ENCODE results near the gene ADAMTS16. TPM values are rescaled to one million over a fixed set of nuclear protein-coding genes. Genes with fewer than 3 reads are reported as not detected.

ADAMTS16 gene
- total and polyA plus RNA-seq, 9 of the 15 experiments (the other 6 are each of a cell fraction or from before 2014, with no cell fraction given), result not detected

DNA sequence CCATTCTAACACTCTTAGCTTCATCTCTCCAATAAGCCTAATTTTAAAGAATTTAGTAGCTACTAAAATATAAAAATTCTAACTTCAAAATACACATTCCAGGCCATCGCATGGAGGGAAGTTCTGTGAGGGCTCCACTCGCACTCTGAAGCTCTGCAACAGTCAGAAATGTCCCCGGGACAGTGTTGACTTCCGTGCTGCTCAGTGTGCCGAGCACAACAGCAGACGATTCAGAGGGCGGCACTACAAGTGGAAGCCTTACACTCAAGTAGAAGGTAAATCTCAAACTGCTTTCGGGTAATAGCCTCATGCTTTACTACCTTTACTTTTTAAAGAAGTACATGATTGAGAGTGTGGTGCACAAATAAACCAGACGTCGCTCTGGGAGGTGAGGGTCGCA, 94.8 kb downstream of the ADAMTS16 start:
- Histone ChIP-seq H3K4me2 (ENCODE audit: insufficient read depth, low read length) (no peak overlapping the region), H3K4me3 (no peak overlapping the region), H3K79me2 (ENCODE audit: control insufficient read depth, insufficient read depth, low read length) (no peaks in the 10 kb centered on the region), H3K9me1 (ENCODE audit: control insufficient read depth, insufficient read depth, low read length) (no peaks in the 10 kb centered on the region), H3K9me3 (replicated peaks; ENCODE audit: control insufficient read depth, insufficient read depth, low read depth, low read length) (no peaks in the 10 kb centered on the region), H2AFZ (ENCODE audit: low read depth, low read length) (no peak overlapping the region), H3K4me1 (replicated peaks in 1 of 2; ENCODE audit: control insufficient read depth in 2 of 2, insufficient read depth in 2 of 2, low read length in 2 of 2) (no peaks in the 10 kb centered on the region), H3K36me3 (ENCODE audit: control insufficient read depth, insufficient read depth, low read length) (no peaks in the 10 kb centered on the region), H3K27ac (ENCODE audit: extremely low read depth, low read depth, low read length) (no peak overlapping the region), H3K27me3 (ENCODE audit: control insufficient read depth in 2 of 2, insufficient read depth in 2 of 2, low read length in 2 of 2) (peaks cover 10 to 20% of the 10 kb centered on the region in 2 experiments; a peak in 4 of 5 replicates), H4K20me1 (replicated peaks; ENCODE audit: control insufficient read depth, insufficient read depth, low read length) (no peaks in the 10 kb centered on the region), H3K9ac (ENCODE audit: insufficient read depth in 1 of 2, low read depth in 2 of 2, low read length in 2 of 2) (no peak overlapping the region)
- no peak for TF ChIP-seq ZNF316 (IDR thresholded peaks at IDR 0.05)
- no peak for TF ChIP-seq NFXL1 (CRISPR knock-in tag; IDR thresholded peaks at IDR 0.05)
- no peak for TF ChIP-seq PHF8 (IDR thresholded peaks at IDR 0.05; ENCODE audit: borderline replicate concordance, low read length)
- no peak for TF ChIP-seq SRSF7 (optimal IDR thresholded peaks at IDR 0.05; ENCODE audit: low read depth, low read length)
- TF ChIP-seq, protein P1, sequence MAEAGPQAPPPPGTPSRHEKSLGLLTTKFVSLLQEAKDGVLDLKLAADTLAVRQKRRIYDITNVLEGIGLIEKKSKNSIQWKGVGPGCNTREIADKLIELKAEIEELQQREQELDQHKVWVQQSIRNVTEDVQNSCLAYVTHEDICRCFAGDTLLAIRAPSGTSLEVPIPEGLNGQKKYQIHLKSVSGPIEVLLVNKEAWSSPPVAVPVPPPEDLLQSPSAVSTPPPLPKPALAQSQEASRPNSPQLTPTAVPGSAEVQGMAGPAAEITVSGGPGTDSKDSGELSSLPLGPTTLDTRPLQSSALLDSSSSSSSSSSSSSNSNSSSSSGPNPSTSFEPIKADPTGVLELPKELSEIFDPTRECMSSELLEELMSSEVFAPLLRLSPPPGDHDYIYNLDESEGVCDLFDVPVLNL (CRISPR knock-in tag; IDR thresholded peaks at IDR 0.05; ENCODE audit: low read depth), result no peak
- TF ChIP-seq ZNF41 (CRISPR knock-in tag; conservative IDR thresholded peaks at IDR 0.05), result no peak
- no peak for TF ChIP-seq KLF1 (tag; IDR thresholded peaks at IDR 0.05)
- TF ChIP-seq EHMT2 (IDR thresholded peaks at IDR 0.05), result no peak
- TF ChIP-seq POLR2A (conservative IDR thresholded peaks at IDR 0.05), result no peak
- no peak for TF ChIP-seq ASH1L (IDR thresholded peaks at IDR 0.05; ENCODE audit: borderline replicate concordance, low read depth, partially characterized antibody)
- no peak for TF ChIP-seq TAF9B (IDR thresholded peaks at IDR 0.05; ENCODE audit: partially characterized antibody)
- TF ChIP-seq FOSL1 (tag; conservative IDR thresholded peaks at IDR 0.05), result no peak
- TF ChIP-seq OTX1 (CRISPR knock-in tag; IDR thresholded peaks at IDR 0.05), result no peak
- intact Hi-C loops (cut with micrococcal nuclease), result no loop called here
- DNase-seq (ENCODE audit: extremely low read depth in 1 of 4, low spot score in 3 of 4), result no peak
- in situ Hi-C loops (cut with MboI), result no loop called here
- POLR2A ChIA-PET, result interaction anchor here (1.2 kb wide), 1 partner anchor 10 kb away, joined by 3 read pairs; no protein-coding TSS in a partner anchor
- no TSS peak for BruUV-seq (replicated peaks)
- 2% methylated on average over 11 of the region's 11 CpGs for WGBS (ENCODE audit: insufficient coverage, low coverage, missing lambda C conversion rate)
- CTCF ChIA-PET (ENCODE audit: low intra/inter-chr PET ratio), result no interaction called here
- no peak for FAIRE-seq
- ATAC-seq, result 0 out of 3 replicates have a peak, but pooled peaks have one; percentile 31
